ENCODE measurements around the gene LEUTX. TPM values are rescaled to one million over a fixed set of nuclear protein-coding genes. Genes with fewer than 3 reads are reported as not detected.

LEUTX gene
- polyA plus RNA-seq, 1 of the 3 experiments (the other 2 are of a cell fraction), result not detected

- no peaks in the 10 kb centered on the region for H3K9me3 ChIP-seq
- H3K27me3 ChIP-seq (ENCODE audit: insufficient read depth), result no peaks in the 10 kb centered on the region
- CTCF ChIA-PET, result interaction anchor here (1.0 to 4.4 kb wide), 2 partner anchors 17 to 18 kb away, joined by 6 to 26 read pairs; no protein-coding TSS in a partner anchor
- POLR2A ChIA-PET, result interaction anchor here (2.3 kb wide), 1 partner anchor 8 kb away, joined by 9 read pairs; no protein-coding TSS in a partner anchor
- no peak overlapping the region for H3K4me3 ChIP-seq (ENCODE audit: low read depth in 2 of 2, low read length in 1 of 2)
- H3K9me2 ChIP-seq, result no peaks in the 10 kb centered on the region
- H3K36me3 ChIP-seq (replicated peaks in 1 of 2; ENCODE audit: control insufficient read depth in 1 of 2, insufficient read depth in 2 of 2, low read length in 1 of 2), result peaks cover 26 to 38% of the 10 kb centered on the region in 2 experiments
- H3K4me1 ChIP-seq (ENCODE audit: control insufficient read depth in 1 of 2, insufficient read depth in 2 of 2, low read depth in 1 of 2, low read length in 1 of 2), result peaks cover 0 to 11% of the 10 kb centered on the region in 2 experiments; a peak in 1 of 4 replicates
- no peak for TF ChIP-seq GATA2 (CRISPR knock-in tag; IDR thresholded peaks at IDR 0.05)
- no peak for TF ChIP-seq RAD21 (IDR thresholded peaks at IDR 0.05; ENCODE audit: low read length)
- no peak for TF ChIP-seq IRF3 (IDR thresholded peaks at IDR 0.05; ENCODE audit: low read depth, low read length)
- no peak for TF ChIP-seq REST (IDR thresholded peaks at IDR 0.05; ENCODE audit: low read depth, low read length)
- TF ChIP-seq FOSL2 (IDR thresholded peaks at IDR 0.05; ENCODE audit: borderline replicate concordance, low read depth), result no peak
- no peak for TF ChIP-seq TAF1 (IDR thresholded peaks at IDR 0.05; ENCODE audit: borderline replicate concordance, low read depth, low read length)
- TF ChIP-seq CTCF (IDR thresholded peaks at IDR 0.05), result no peak
- TF ChIP-seq ELF1 (IDR thresholded peaks at IDR 0.05), result no peak
- no peak for TF ChIP-seq ZBTB33 (IDR thresholded peaks at IDR 0.05; ENCODE audit: borderline replicate concordance, low read depth)
- no peak for TF ChIP-seq SMC3 (IDR thresholded peaks at IDR 0.05; ENCODE audit: low read depth, low read length)
- no peak for TF ChIP-seq PBX3 (IDR thresholded peaks at IDR 0.05)
- no peak for TF ChIP-seq MAX (IDR thresholded peaks at IDR 0.05; ENCODE audit: low read depth)
- TF ChIP-seq EZH2phosphoT487 (IDR thresholded peaks at IDR 0.05; ENCODE audit: borderline replicate concordance, low read depth), result no peak
- TF ChIP-seq USF2 (IDR thresholded peaks at IDR 0.05; ENCODE audit: borderline replicate concordance, low read depth, low read length), result no peak
- no peak for TF ChIP-seq JUND (IDR thresholded peaks at IDR 0.05)
- no peak for TF ChIP-seq RFX5 (IDR thresholded peaks at IDR 0.05; ENCODE audit: low read length)
- no peak for TF ChIP-seq USF1 (IDR thresholded peaks at IDR 0.05; ENCODE audit: borderline replicate concordance, low read depth)
- TF ChIP-seq POLR2AphosphoS5 (IDR thresholded peaks at IDR 0.05; ENCODE audit: low read depth, low read length), result no peak
- H4K20me1 ChIP-seq (ENCODE audit: insufficient read depth), result no peaks in the 10 kb centered on the region
- peak overlapping the region in 1 of 2 experiments; percentile 72; a peak in 2 of 4 replicates for H3K27ac ChIP-seq (ENCODE audit: low read depth in 2 of 2, low read length in 1 of 2)
- peaks cover 8% of the 10 kb centered on the region; the same call in 1 of the 2 replicates for H3K79me2 ChIP-seq (ENCODE audit: insufficient read depth)
- no peak overlapping the region for H3K4me2 ChIP-seq
- H3K9ac ChIP-seq, result no peak overlapping the region
- H2AFZ ChIP-seq (ENCODE audit: low read depth), result no peak overlapping the region
- WGBS (ENCODE audit: low lambda C conversion rate), result 92% methylated on average over 6 of the region's 17 CpGs
- DNase-seq, result no peak
- no peaks in the 10 kb centered on the region for H3F3A ChIP-seq (replicated peaks; ENCODE audit: insufficient read depth)
Observed at GRCh38 chr19:39825531-39826076, 47.0 kb downstream of the LEUTX start.
